Forelimb muscle (tissue), 1 donor: ENCODE results near the gene MTA1. TPM values are rescaled to one million over a fixed set of nuclear protein-coding genes. Genes with fewer than 3 reads are reported as not detected.

Experiments
- DNase-seq: peaks from one replicate; pipeline ENCODE4 v3.0.0-alpha.2; 2013; ENCODE audit warnings: low read depth
- polyA plus RNA-seq: library from polyadenylated mRNA; unstranded; fragments of 120-200 nt; gene quantifications from one replicate; pipeline ENCODE4 v1.2.1, GENCODE V29; 2013; ENCODE audit not compliant: insufficient read length

MTA1 gene
- polyA plus RNA-seq, 1 donor = 80.3 TPM

GRCh38 chr14:105422695-105423487 is 3.3 kb downstream of the MTA1 start:
- no peak for DNase-seq

GRCh38 chr14:105423488-105424195 is 4.0 kb downstream of the MTA1 start:
- no peak for DNase-seq

GRCh38 chr14:105424861-105425260 is 5.2 kb downstream of the MTA1 start:
- DNase-seq = no peak

GRCh38 chr14:105425823-105426247 is 6.2 kb downstream of the MTA1 start:
- DNase-seq = no peak

- no peak for DNase-seq
Observed at GRCh38 chr14:105426416-105427130, 6.9 kb downstream of the MTA1 start.

GRCh38 chr14:105427412-105427811 is 7.8 kb downstream of the MTA1 start:
- DNase-seq = no peak

GRCh38 chr14:105427936-105428485 is 8.4 kb downstream of the MTA1 start:
- DNase-seq = no peak

GRCh38 chr14:105430042-105430441 is 10.4 kb downstream of the MTA1 start:
- no peak for DNase-seq

- no peak for DNase-seq
Observed at GRCh38 chr14:105430565-105430964, 10.9 kb downstream of the MTA1 start.

GRCh38 chr14:105431256-105431655 is 11.6 kb downstream of the MTA1 start:
- DNase-seq = no peak

GRCh38 chr14:105432657-105433056 is 13.0 kb downstream of the MTA1 start:
- DNase-seq = no peak

GRCh38 chr14:105433161-105433605 is 13.6 kb downstream of the MTA1 start:
- DNase-seq = no peak

- DNase-seq = no peak
Observed at GRCh38 chr14:105436402-105436801, 16.8 kb downstream of the MTA1 start.

GRCh38 chr14:105436891-105437722 is 17.5 kb downstream of the MTA1 start:
- no peak for DNase-seq

GRCh38 chr14:105437723-105438500 is 18.3 kb downstream of the MTA1 start:
- no peak for DNase-seq

- DNase-seq = no peak
Observed at GRCh38 chr14:105439179-105439578, 19.6 kb downstream of the MTA1 start.

- no peak for DNase-seq
Observed at GRCh38 chr14:105439710-105440553, 20.3 kb downstream of the MTA1 start.

GRCh38 chr14:105440554-105440900 is 20.9 kb downstream of the MTA1 start:
- no peak for DNase-seq

- no peak for DNase-seq
Observed at GRCh38 chr14:105440992-105441391, 21.4 kb downstream of the MTA1 start.

GRCh38 chr14:105442125-105442524 is 22.5 kb downstream of the MTA1 start:
- DNase-seq = no peak
